Dendritic cell treated with granulocyte-macrophage colony-stimulating factor and Interleukin-4, amounts not matched to agents 40 ng/mL and 50 ng/mL, for 4 days (primary cell): ENCODE results near the gene RPS2.

Experiments
- H3K27ac Mint-ChIP-seq: one replicate; pipeline ENCODE4 v1.8.0; 2022; ENCODE audit warnings: mild to moderate bottlenecking, mixed read lengths
- H3K27me3 Mint-ChIP-seq: one replicate; pipeline ENCODE4 v1.8.0; 2022; ENCODE audit warnings: mild to moderate bottlenecking, mixed read lengths
- H3K36me3 Mint-ChIP-seq: one replicate; pipeline ENCODE4 v1.8.0; 2022; ENCODE audit warnings: low read depth, mixed read lengths
- H3K4me1 Mint-ChIP-seq: one replicate; pipeline ENCODE4 v1.8.0; 2022; ENCODE audit warnings: low read depth, mixed read lengths
- H3K4me3 Mint-ChIP-seq: one replicate; pipeline ENCODE4 v1.8.0; 2022; ENCODE audit warnings: mild to moderate bottlenecking, moderate library complexity, mixed read lengths
- H3K9me3 Mint-ChIP-seq: one replicate; pipeline ENCODE4 v1.8.0; 2022; ENCODE audit warnings: mixed read lengths
- intact Hi-C: fragments of 100-400 bp; cut with micrococcal nuclease; formaldehyde crosslinking; loops from one replicate; pipeline ENCODE4 v1.15.0; 2022

The RPS2 gene

GRCh38 chr16:1913327-1914083 is 51.1 kb downstream of the RPS2 start:
- Mint-ChIP-seq H3K4me1 (no peaks in the 10 kb centered on the region), H3K4me3 (no peak overlapping the region), H3K9me3 (no peaks in the 10 kb centered on the region)

GRCh38 chr16:1912215-1912543 is 52.4 kb downstream of the RPS2 start:
- intact Hi-C loops = no loop called here
- H3K27me3 Mint-ChIP-seq = peaks cover 65% of the 10 kb centered on the region
- H3K27ac Mint-ChIP-seq = no peak overlapping the region
- no peaks in the 10 kb centered on the region for H3K9me3 Mint-ChIP-seq
- no peaks in the 10 kb centered on the region for H3K4me1 Mint-ChIP-seq
- no peak overlapping the region for H3K4me3 Mint-ChIP-seq
- H3K36me3 Mint-ChIP-seq = no peaks in the 10 kb centered on the region

More at GRCh38 chr16:1913327-1914083, 51.1 kb downstream of the RPS2 start:
- intact Hi-C loops = no loop called here
- H3K36me3 Mint-ChIP-seq = no peaks in the 10 kb centered on the region
- peaks cover 61% of the 10 kb centered on the region for H3K27me3 Mint-ChIP-seq
- H3K27ac Mint-ChIP-seq = no peak overlapping the region
